B cell (primary cell): ENCODE data around the gene PELI1. TPM values are rescaled to one million over a fixed set of nuclear protein-coding genes. Genes with fewer than 3 reads are reported as not detected.

Experiments used
- ATAC-seq: fragments of 200-7000 bp; cut with Tn5 transposase; one replicate; pipeline ENCODE4 v1.10.0; 2021; ENCODE audit warnings: low read depth, mild to moderate bottlenecking, moderate number of reproducible peaks, moderate library complexity
- CTCF ChIA-PET: fragments of 350-600 bp; sonication (Branson Sonifier 250); formaldehyde crosslinking; loops from one replicate; lab custom pipeline; 2021; ENCODE audit warnings: antibody characterized with exemption, inconsistent platforms; lab: Charles Lee
- POLR2A ChIA-PET: fragments of 350-600 bp; sonication (Branson Sonifier 250); formaldehyde crosslinking; loops from one replicate; lab custom pipeline; 2021; ENCODE audit warnings: antibody characterized with exemption; lab: Charles Lee
- DNase-seq: peaks from one replicate; pipeline ENCODE4 v3.0.0; 2013
- H2AFZ ChIP-seq: 2 replicates; pipeline ENCODE4 v1.6.1; 2012; ENCODE audit warnings: mild to moderate bottlenecking, low read depth, low read length; ENCODE audit not compliant: insufficient read depth, poor library complexity, severe bottlenecking
- H3K27ac ChIP-seq, 2 donors: 1 replicate in 1 of 2; 2 replicates in 1 of 2; pipeline ENCODE4 v1.5.1; 2012 to 2013; ENCODE audit warnings: low read length in 2 of 2, mild to moderate bottlenecking in 2 of 2, moderate library complexity in 1 of 2
- H3K27me3 ChIP-seq, 4 experiments: fragments of 200-600 bp in 1 of 4; sonication (generic) in 1 of 4; replicated peaks in 1 of 4; 1 replicate in 2 of 4; 2 replicates in 2 of 4; pipeline versions ENCODE4 v1.6.1 to v1.7.0; 2013 to 2016; ENCODE audit warnings: low read length in 3 of 4, mild to moderate bottlenecking in 2 of 4, mixed read lengths in 1 of 4, moderate library complexity in 1 of 4; ENCODE audit not compliant: insufficient read depth in 4 of 4, control insufficient read depth in 3 of 4; ENCODE audit errors: control extremely low read depth in 1 of 4
- H3K36me3 ChIP-seq, 2 experiments: replicated peaks in 1 of 2; 1 replicate in 1 of 2; 2 replicates in 1 of 2; pipeline versions ENCODE4 v1.6.1 to v1.7.1; 2013; ENCODE audit warnings: low read length in 1 of 2; ENCODE audit not compliant: insufficient read depth in 2 of 2, control insufficient read depth in 1 of 2; ENCODE audit errors: control extremely low read depth in 1 of 2, extremely low read depth in 1 of 2
- H3K4me1 ChIP-seq, 2 donors: fragments of 200-600 bp in 1 of 2; sonication (generic) in 1 of 2; 1 replicate in 1 of 2; 2 replicates in 1 of 2; pipeline versions ENCODE4 v1.5.1 to v1.6.1; 2013 to 2017; ENCODE audit warnings: low read length in 2 of 2; ENCODE audit not compliant: control insufficient read depth in 2 of 2, insufficient read depth in 2 of 2
- H3K4me2 ChIP-seq: replicated peaks from 2 replicates; pipeline ENCODE3; 2012; ENCODE audit warnings: mild to moderate bottlenecking, low read depth, low read length; ENCODE audit not compliant: poor library complexity, severe bottlenecking
- H3K4me3 ChIP-seq, 5 experiments: fragments of 200-600 bp in 1 of 5; sonication (generic) in 1 of 5; 1 replicate in 3 of 5; 2 replicates in 2 of 5; pipeline versions ENCODE4 v1.5.1 to v1.7.0; 2011 to 2016; ENCODE audit warnings: low read length in 4 of 5, mild to moderate bottlenecking in 4 of 5, low read depth in 2 of 5, control low read depth in 1 of 5, moderate library complexity in 1 of 5; ENCODE audit not compliant: insufficient read depth in 1 of 5; ENCODE audit errors: control extremely low read depth in 1 of 5, extremely low read depth in 1 of 5
- H3K79me2 ChIP-seq: fragments of 200-600 bp; sonication (generic); one replicate; pipeline ENCODE4 v1.6.0; 2016; ENCODE audit warnings: low read length; ENCODE audit not compliant: control insufficient read depth, insufficient read depth
- H3K9ac ChIP-seq: fragments of 200-600 bp; sonication (generic); 2 replicates; pipeline ENCODE4 v1.6.1; 2017; ENCODE audit warnings: mild to moderate bottlenecking, low read length, moderate library complexity
- H3K9me3 ChIP-seq, 3 donors: one replicate each; pipeline versions ENCODE4 v1.6.1 to v1.7.1; 2013; ENCODE audit warnings: low read length in 2 of 3; ENCODE audit not compliant: control insufficient read depth in 2 of 3, insufficient read depth in 1 of 3; ENCODE audit errors: control extremely low read depth in 1 of 3
- H4K20me1 ChIP-seq: 2 replicates; pipeline ENCODE4 v1.6.0; 2012; ENCODE audit warnings: mild to moderate bottlenecking, low read length; ENCODE audit not compliant: insufficient read depth, control insufficient read depth, poor library complexity, severe bottlenecking
- H3K27ac Mint-ChIP-seq: one replicate; pipeline ENCODE4 v1.8.0; 2021; ENCODE audit warnings: mixed read lengths
- H3K27me3 Mint-ChIP-seq: one replicate; pipeline ENCODE4 v1.8.0; 2021; ENCODE audit warnings: mixed read lengths
- H3K4me1 Mint-ChIP-seq: one replicate; pipeline ENCODE4 v1.8.0; 2021; ENCODE audit warnings: mixed read lengths
- H3K4me3 Mint-ChIP-seq: one replicate; pipeline ENCODE4 v1.8.0; 2021; ENCODE audit warnings: mixed read lengths
- H3K9me3 Mint-ChIP-seq: one replicate; pipeline ENCODE4 v1.8.0; 2022; ENCODE audit warnings: mixed read lengths; ENCODE audit not compliant: insufficient read depth
- CTCF ChIP-seq: fragments of 200-600 bp; IDR thresholded peaks from one replicate; pipeline ENCODE4 v1.8.0; 2022; ENCODE audit warnings: antibody characterized with exemption, mild to moderate bottlenecking
- EZH2 ChIP-seq: IDR thresholded peaks from 2 replicates; pipeline ENCODE4 v1.6.1; 2012; ENCODE audit warnings: borderline replicate concordance, low read depth, mild to moderate bottlenecking, moderate library complexity, low read length; ENCODE audit not compliant: insufficient read depth, poor library complexity, severe bottlenecking
- WGBS: methylation state at CpG from one replicate; pipeline ENCODE4 v1.1.5; 2013; ENCODE audit warnings: missing lambda C conversion rate; ENCODE audit not compliant: insufficient coverage; 5-methylcytosine and 5-hydroxymethylcytosine counted together
- intact Hi-C: fragments of 100-400 bp; cut with micrococcal nuclease; formaldehyde crosslinking; loops from one replicate; pipeline ENCODE4 v1.10.0; 2022
- polyA plus RNA-seq: library from polyadenylated mRNA; depleted of rRNA; stranded (reverse); fragments of >200 nt; gene quantifications from 2 replicates; pipeline ENCODE4 v1.2.3, GENCODE V29; 2012
- total RNA-seq, 2 donors: library from RNA; stranded (reverse); fragments of 120-200 nt in 1 of 2; gene quantifications; 1 replicate in 1 of 2; 2 replicates in 1 of 2; pipeline versions ENCODE4 v1.2.3 to v1.2.4, GENCODE V29; 2013 to 2022

The PELI1 gene
- total and polyA plus RNA-seq, 2 donors (not counting 1 experiment from before 2014, with no cell fraction given) = 45.3 to 115 TPM

- Histone ChIP-seq H3K9me3 (no peaks in the 10 kb centered on the region), H3K9ac (no peak overlapping the region), H3K36me3 (no peaks in the 10 kb centered on the region), H2AFZ (peak overlapping the region; percentile 38), H3K27me3 (no peaks in the 10 kb centered on the region), H3K27ac (no peak overlapping the region), H4K20me1 (no peaks in the 10 kb centered on the region), H3K4me3 (no peak overlapping the region), H3K4me2 (peak overlapping the region; percentile 15), H3K4me1 (peaks cover 10 to 12% of the 10 kb centered on the region in 2 donors), H3K79me2 (no peaks in the 10 kb centered on the region)
- Mint-ChIP-seq H3K27ac (peak overlapping the region; percentile 51), H3K27me3 (no peaks in the 10 kb centered on the region), H3K4me3 (no peak overlapping the region), H3K9me3 (no peaks in the 10 kb centered on the region), H3K4me1 (peaks cover 19% of the 10 kb centered on the region)
- ChIA-PET CTCF (interaction anchor here (0.6 to 13.5 kb wide), 39 partner anchors 9 to 819 kb away, joined by 3 to 612 read pairs (median 4); no protein-coding TSS in a partner anchor), POLR2A (interaction anchor here (0.6 to 3.0 kb wide), 3 partner anchors 13 to 281 kb away, joined by 3 to 30 read pairs (median 9); no protein-coding TSS in a partner anchor)
- ATAC-seq (peak; percentile 94), DNase-seq (peak; percentile 83)
- TF ChIP-seq CTCF = peak; percentile 84
- no peak for TF ChIP-seq EZH2
- WGBS = 0% methylated on average over 2 of the region's 3 CpGs
- intact Hi-C loops = loop anchor here (1.0 to 5.0 kb wide), 7 partner anchors 43 to 824 kb away; no protein-coding TSS in a partner anchor
Observed at GRCh38 chr2:64049633-64050220, 94.5 kb downstream of the PELI1 start.

- no peaks in the 10 kb centered on the region for H3K27me3 ChIP-seq
- H2AFZ ChIP-seq = no peak overlapping the region
- intact Hi-C loops = loop anchor here (5.0 kb wide), 2 partner anchors 46 to 216 kb away; no protein-coding TSS in a partner anchor
- POLR2A ChIA-PET = no interaction called here
- no peak for ATAC-seq
- no peak for DNase-seq
- H3K9me3 ChIP-seq = no peaks in the 10 kb centered on the region
- H3K4me3 ChIP-seq = no peak overlapping the region
- Mint-ChIP-seq H3K4me3 (no peak overlapping the region), H3K9me3 (no peaks in the 10 kb centered on the region), H3K27me3 (no peaks in the 10 kb centered on the region), H3K27ac (no peak overlapping the region), H3K4me1 (peaks cover 8% of the 10 kb centered on the region)
- CTCF ChIA-PET = interaction anchor here (7.4 to 13.5 kb wide), 2 partner anchors 282 to 441 kb away, joined by 86 to 612 read pairs; no protein-coding TSS in a partner anchor
- no peak for TF ChIP-seq EZH2
- no peak for TF ChIP-seq CTCF
- no peak overlapping the region for H3K9ac ChIP-seq
- H3K36me3 ChIP-seq = no peaks in the 10 kb centered on the region
- no peak overlapping the region for H3K27ac ChIP-seq
- H3K79me2 ChIP-seq = no peaks in the 10 kb centered on the region
- no peaks in the 10 kb centered on the region for H4K20me1 ChIP-seq
- H3K4me2 ChIP-seq = no peak overlapping the region
- H3K4me1 ChIP-seq = peaks cover 6 to 9% of the 10 kb centered on the region in 2 donors
- 97% methylated on average over 2 of the region's 2 CpGs for WGBS
Observed at GRCh38 chr2:64045938-64046337, 98.3 kb downstream of the PELI1 start.
